C4-2B (cell line): ENCODE measurements around the gene SLC6A2.

Experiments used
- CTCF ChIP-seq: fragments of 450-650 bp; conservative IDR thresholded peaks from 2 replicates; pipeline ENCODE4 v1.5.1; 2017; ENCODE audit warnings: mild to moderate bottlenecking
- ZFX ChIP-seq: fragments of 450-650 bp; IDR thresholded peaks from 2 replicates; pipeline ENCODE4 v1.6.1; 2017

GRCh38 chr16:55695595-55695994, 39.8 kb downstream of the SLC6A2 start:
- TF ChIP-seq CTCF (no peak), ZFX (no peak)
